ENCODE data around the gene STAT3.

Gene STAT3

GRCh38 chr17:42363231-42363630, 25.0 kb downstream of the STAT3 start:
- TF ChIP-seq CTCF (IDR thresholded peaks at IDR 0.05), result no peak

- no peak for TF ChIP-seq CTCF (IDR thresholded peaks at IDR 0.05)
These were observed 25.8 kb downstream of the STAT3 start for GRCh38 chr17:42362245-42362961.

GRCh38 chr17:42361781-42362186, 26.5 kb downstream of the STAT3 start:
- no peak for TF ChIP-seq CTCF (IDR thresholded peaks at IDR 0.05)

GRCh38 chr17:42359133-42359532, 29.1 kb downstream of the STAT3 start:
- TF ChIP-seq CTCF (IDR thresholded peaks at IDR 0.05), result no peak

GRCh38 chr17:42358434-42358833, 29.8 kb downstream of the STAT3 start:
- TF ChIP-seq CTCF (IDR thresholded peaks at IDR 0.05), result no peak

GRCh38 chr17:42354956-42355843, 33.0 kb downstream of the STAT3 start:
- no peak for TF ChIP-seq CTCF (IDR thresholded peaks at IDR 0.05)

GRCh38 chr17:42348104-42348503, 40.1 kb downstream of the STAT3 start:
- no peak for TF ChIP-seq CTCF (IDR thresholded peaks at IDR 0.05)
